HG03432 (cell line): ENCODE data around the gene KCNN3.

Source experiments
- ATAC-seq: cut with Tn5 transposase; IDR thresholded peaks from one replicate; pipeline ENCODE4 v1.9.1; 2021; ENCODE audit warnings: mild to moderate bottlenecking, moderate library complexity; ENCODE audit not compliant: unreplicated experiment

The KCNN3 gene

DNA sequence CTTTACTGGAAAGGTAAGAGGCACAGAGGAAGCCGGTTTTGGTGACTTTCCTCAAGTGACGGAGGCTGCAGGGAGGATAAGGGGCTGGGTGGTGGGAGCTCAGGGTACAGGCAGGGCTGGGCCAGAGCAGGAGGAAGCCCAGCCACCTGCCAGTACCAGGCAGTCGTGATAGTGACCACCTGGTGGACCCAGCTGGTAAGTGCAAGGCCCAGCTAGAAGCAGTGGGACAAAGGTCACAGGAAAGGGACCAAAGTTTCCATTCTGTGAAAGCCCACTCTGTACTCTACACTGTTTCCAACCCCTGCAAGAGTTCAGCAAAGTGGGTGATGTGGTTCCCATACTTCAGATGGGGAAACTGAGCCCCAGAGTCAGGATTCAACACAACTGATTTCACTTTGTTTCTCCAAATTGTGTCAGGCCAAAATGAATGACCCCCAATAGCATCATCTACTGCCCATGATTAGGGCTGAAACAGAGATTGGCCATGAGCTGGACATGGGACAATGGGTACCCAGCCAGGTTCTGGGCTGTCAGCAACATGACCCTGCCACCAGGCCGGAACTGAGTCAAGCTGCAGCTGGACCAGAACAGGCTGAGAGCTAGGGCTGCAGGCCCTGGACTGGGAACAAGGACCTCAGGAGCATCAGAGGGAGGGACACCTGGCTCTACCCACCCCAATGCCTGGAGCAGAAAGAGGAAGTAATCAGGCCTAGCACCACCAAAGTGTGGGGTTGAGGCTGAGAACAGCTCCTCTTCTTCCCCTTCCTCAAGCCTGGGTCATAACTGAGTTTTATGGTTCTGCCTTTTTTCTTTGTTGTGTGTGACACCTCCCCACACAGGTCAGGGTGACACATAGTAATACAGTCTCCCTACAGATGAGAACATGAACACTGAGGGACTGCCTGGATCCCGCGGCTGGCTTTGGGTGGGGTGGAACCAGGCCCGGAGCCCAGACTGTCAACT, 50.2 kb downstream of the KCNN3 start:
- no peak for ATAC-seq

DNA sequence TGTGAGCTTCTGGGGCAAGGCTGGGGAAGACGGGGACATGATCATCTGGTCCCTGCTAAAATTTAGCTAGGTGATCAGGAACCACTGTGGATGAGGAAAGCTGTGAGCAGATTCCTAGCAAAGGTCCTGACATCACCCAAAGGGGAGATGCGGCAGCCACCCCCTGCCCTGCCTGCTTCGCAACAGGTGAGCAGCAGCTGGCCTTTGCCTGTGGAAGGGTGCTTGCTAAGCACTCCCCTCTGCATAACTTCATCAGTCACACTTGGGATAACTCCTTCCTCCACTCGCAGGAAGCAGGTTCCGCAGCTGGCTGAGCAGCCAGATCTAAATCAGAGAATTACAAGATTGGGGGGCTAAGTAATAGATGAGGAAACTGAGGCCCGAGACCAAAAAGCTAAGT, 51.2 kb downstream of the KCNN3 start:
- no peak for ATAC-seq

DNA sequence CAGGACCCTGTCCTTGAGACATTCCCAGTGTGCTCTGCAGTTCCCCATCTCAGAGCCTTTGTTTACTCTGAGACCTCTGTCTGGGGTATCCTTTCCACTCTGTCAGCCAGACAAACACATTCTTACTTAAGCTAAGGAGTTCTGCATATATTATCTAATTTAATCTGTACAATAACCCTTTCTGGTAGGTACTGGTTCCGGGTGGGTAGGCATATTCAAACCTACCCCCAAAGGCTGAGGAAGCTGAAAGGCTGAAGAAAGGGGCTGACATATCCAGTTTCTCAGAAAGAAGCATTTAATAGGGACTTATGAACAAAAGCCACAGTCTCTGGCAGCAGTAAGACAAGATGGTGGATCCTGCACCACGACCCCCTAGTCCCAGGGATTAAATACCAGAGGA, 53.1 kb downstream of the KCNN3 start:
- no peak for ATAC-seq

DNA sequence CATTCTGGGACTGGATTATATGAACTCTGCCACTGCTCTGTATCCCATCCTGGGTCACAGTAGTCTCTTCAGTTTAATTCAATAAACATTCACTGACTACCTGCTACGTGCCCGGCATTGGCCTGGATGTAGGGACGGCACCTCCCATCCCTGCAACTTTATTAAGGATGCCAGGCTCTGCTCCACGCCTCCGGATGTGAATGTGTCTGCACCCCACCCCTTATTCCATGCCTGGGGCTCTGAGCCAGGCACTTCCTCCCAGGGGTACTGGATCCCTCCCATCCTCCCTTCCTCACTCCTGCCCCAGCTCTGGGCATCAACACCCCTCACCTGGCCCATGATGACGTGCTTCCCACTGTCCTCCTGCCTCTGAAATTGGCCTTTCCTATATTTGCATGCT, 53.7 kb downstream of the KCNN3 start:
- ATAC-seq: no peak

DNA sequence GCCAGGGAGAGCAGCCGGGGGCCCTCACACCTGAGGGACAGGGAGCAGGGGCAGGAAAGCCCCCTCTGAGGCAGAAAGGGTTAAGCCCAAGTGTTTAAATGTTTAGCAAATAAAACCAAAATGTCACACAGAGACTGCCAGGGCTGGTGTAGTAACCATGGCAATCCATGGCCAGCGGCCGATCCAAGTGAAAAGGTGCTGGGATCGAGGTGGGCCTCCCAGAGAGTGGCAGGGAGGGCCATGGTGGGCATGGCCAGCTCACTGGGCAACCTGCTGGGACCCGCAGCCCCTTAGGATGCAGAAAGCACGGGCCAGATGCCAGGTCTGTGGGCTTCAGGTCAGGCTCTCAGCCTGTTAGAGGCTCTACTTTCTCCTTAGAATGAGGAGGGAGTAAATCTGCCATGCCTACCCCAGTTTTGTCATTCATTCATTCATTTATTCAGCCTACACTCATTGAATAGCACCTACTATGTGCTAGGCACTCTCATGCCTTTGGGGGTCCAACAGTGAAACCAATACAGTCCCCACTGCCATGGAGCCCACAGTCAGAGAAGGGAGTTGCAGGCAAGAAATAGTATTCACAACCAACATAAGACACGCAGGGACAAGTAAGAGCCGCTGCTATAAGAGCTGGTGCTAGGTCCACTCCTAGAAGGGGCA, 56.1 kb downstream of the KCNN3 start:
- no peak for ATAC-seq

DNA sequence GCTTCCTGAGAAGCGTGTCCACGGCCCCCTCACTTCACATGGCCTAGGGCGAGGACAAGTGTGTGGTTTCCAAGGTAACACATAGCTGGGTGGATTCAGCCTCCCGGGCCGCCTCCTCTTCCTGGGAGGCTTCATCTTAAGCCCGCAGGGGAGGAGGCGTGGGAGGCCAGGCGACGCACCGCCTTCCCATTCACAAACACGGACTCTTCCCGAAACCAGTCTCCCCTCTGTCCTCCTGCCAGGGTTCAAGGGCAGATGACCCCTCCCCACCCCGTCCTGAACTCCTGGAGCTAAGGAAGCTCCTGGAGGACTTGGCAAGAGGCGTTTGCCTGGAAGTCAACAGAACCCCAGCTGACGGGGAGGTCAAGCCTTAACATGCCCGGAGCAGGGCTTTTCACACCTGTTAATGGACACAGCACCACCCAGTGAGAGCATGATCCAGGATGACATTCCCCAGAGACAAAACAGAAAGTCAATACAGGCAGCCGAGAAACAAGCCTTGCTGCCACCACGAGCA, 56.7 kb downstream of the KCNN3 start:
- no peak for ATAC-seq

DNA sequence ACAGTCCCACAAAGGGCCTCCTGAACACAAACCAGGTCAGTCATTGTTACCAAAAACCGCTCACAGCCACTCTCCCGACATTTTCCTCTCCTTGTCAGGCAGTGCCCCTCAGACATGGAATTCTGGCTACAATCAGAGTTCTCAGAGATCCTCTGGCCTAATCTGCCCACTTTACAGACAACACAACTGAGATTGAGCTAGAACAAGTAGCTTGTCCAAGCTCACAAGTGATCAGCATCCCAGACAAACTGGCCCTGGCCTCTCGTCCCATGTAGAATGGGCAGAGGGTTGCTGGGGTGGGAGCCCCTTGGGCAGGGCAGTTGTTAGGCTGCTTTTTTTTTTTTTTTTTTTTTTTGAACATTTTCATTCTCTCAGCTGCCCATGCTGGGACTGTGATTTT, 57.2 kb downstream of the KCNN3 start:
- ATAC-seq: no peak

DNA sequence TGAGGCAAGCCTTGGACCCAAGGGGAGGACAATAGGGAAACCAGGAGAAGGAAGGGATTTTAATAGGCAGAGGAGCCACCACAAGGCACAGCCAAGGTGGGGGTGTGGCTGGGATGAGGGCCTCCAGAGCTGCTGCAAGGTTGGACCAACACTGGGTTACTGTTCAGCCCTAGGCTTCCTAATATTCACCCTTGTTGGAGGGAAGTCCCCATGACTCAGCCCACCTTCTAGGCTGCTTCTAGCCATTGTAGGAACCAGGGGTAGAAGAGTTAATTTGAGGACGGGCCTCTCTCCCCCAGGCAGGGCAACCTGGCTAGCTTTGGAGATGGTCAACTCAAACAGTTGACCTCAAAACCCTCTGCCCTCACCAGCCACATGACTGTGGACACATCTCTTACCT, 59.5 kb downstream of the KCNN3 start:
- ATAC-seq: no peak

DNA sequence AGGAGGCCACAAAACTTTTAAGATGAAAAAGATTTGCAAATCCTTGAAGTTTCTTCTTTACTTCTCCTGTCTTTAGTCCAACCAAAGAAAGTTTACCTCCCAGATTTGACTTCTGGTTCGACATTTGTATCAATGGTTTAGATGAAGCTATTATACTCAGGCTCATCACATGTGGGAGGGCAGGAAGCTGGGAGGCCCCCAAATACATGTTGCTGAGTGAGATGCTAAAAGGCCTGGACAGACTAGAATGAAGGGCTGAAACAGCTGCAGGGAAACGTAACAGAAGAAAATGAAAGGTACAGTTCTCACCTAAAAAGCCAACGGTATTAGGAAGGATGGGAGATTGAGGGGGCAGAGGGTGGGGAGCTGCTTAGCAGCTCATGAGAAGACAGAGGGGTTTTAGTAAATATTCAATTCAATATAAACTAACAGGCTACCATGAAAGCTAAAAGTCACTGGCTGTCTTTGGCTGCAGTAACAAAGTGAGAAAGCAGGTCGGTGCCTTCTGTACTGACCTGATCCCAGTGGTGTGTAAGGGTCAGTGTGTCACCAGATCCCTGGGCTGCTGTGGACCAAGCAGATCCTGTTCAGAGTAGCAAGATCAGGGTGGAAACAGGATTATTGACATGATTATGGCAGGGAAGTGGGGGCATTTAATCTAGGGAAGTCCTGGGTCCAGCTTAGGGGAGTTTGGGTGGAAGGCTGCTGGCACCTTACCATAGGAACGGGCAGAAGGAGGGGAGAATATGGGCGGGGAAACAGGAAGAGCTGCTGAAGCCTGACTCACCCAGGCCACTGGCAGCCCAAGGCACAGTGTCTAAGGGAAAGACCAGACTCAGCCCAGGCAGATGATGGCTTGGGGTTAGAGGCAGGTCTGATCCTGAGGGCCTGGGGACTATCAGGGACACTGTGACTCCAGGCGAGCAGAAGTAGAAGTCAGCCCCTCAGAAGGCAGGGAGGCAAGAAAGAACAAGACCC, 60.4 kb downstream of the KCNN3 start:
- no peak for ATAC-seq

DNA sequence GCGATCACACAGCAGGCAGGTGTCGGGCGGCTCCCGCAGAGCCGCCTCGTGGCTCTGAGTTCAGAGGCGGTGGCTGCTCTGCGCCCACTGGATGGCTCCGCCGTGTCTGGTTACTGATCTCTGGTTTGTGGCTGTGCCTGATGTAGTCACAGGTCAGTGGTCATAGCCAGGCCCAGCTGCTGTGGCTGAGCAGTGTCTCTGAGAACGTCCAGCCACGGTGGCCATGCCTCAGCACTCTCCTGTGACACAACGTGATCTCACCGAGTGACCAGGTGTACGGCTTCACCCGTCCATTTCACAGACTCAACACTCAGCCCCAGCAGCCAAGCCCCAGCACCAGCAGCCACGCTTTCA, 61.2 kb downstream of the KCNN3 start:
- no peak for ATAC-seq

DNA sequence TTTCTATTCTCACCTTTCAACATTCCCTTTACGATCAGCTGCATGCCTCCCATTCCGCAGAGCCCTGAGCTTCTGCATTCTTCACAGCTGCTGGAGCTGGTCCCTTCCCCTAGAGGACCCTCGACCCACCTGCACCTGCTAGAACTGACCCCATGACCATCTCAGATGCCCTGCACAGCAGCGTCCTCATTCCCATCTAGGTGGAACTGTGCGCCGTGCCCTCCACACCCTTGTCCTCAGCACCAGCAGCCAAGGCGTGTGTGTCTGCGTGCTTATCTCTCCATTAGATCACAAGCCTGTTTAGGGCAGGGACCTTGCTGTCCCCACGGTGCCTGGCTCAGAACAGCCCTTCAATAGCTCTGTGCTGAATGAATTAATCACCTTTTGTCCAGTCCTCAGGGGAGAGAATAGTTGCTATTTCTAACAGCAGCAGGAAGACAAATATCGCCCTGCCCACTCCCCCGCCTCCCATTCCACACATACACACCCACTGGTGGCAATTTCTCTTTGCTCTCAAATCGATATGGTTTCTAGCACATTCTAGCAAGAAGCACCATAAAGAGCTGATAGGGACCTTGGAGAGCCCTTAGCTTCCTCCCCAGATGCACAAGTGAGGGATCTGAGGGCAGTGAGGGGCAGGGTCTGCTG, 61.7 kb downstream of the KCNN3 start:
- no peak for ATAC-seq

DNA sequence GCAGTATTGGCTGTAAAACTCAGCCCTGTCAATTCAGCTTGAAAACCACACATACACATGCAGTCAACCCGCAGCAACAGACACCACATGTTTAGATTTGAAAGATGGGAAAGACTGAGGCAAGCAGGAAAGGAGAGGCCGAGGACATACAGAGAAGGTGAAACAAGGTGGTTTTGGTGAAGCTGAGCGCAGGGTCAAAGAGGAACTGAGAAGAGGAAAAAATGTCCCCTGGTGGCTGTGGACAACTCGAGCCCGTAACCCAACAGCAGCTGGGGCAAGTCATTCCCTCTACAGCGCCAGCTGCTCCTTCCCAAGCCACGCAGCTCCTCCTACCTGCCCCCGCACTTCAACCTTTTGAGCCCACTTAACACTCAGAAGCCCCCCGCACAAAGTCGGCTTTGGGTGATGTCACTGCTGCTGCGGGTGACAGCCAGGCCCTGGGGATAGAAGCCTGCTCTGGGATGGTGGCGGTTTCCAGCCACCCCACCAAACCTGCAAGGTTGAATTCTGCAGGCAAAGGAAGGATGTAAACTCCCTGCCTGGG, 63.0 kb downstream of the KCNN3 start:
- peak; percentile 69 for ATAC-seq

DNA sequence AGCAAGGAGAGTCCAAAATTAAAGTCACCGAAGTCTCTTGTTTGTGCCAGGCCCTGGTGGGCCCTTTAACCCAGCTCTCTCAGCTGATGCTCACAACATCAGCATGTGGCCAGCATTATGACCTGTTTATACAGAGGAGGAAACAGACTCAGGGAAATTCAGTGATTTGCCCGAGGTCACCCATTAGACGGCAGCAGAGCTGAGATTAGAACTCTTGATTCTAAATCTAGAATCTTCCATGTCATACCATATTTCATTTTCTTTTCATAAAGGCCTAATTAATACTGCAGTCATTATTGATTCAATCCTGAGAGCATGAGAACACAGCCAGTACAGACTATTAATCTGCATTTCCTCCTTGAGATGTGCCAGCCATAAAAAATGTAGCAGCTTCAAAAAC, 63.7 kb downstream of the KCNN3 start:
- ATAC-seq: no peak

DNA sequence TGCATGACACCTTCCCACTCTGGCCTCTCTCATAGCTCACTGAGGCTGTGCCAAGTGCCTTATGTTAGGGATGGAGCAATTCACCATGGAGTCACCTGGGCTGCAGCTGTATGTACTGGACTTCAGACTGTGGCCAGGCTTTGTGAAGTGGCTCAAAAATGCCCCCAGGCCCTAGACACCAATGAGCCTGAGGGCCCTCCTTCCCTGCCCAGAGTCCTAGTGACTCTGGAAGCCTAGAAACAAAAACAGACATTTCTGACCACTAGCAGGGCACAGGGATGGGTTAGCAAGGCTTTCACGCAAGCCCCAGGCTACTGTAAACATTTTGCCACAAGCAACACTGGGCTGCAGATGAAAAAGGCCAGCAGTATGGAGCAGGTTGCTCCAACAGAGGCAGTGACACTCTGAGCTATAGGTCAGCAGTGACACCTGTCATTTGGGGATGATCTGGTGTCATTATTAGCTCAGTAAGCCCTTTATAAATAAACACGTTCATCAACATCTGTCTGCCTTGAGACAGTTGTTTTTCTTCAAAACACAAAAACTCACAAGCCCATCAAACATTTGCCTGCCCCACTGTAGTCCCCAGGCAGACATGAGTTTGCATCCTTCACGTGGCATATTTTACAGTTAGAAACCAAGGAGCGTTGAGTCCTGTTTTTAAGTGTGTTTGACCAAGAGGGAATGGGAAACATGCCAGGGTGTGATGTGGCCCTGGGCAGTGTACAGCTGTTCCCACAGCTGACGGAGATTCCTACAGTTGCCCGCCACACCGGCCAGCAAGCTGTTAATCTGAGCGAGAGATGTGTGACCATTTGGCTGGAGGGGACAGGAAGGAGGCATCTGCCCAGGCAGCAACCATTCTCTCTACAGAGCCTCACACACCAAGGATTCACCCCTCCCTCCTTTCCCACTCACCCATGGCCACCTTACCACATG, 66.8 kb downstream of the KCNN3 start:
- no peak for ATAC-seq

DNA sequence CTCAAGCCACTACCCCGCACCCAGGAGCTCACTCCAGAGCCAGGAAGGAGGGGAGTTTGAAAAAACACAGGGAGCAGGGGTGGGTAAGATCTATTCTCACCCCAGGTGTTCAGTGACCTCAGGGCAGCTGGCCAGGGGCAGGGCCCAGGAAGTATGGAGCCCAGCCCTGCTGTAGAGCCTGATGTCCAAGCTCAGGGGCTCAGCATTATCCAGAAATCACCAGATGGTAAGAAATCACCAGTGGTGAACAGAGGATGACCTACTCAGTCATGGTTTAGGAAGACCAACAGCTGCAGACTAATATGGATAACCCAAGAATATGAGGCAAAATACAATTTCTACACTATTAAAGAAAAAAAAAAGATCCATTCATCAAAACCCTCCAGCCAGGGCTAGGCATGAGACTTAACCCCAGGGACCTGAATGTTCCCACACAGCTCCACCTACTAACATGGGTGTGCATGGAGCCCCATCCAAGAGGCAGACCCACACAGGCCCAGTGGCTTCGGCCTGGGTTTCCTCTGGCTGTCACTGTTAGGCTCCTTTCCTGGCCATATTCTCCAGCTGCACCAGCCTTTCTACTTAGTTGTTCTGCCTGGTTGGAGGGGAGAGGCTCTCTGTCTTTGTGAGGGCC, 67.6 kb downstream of the KCNN3 start:
- ATAC-seq: no peak

DNA sequence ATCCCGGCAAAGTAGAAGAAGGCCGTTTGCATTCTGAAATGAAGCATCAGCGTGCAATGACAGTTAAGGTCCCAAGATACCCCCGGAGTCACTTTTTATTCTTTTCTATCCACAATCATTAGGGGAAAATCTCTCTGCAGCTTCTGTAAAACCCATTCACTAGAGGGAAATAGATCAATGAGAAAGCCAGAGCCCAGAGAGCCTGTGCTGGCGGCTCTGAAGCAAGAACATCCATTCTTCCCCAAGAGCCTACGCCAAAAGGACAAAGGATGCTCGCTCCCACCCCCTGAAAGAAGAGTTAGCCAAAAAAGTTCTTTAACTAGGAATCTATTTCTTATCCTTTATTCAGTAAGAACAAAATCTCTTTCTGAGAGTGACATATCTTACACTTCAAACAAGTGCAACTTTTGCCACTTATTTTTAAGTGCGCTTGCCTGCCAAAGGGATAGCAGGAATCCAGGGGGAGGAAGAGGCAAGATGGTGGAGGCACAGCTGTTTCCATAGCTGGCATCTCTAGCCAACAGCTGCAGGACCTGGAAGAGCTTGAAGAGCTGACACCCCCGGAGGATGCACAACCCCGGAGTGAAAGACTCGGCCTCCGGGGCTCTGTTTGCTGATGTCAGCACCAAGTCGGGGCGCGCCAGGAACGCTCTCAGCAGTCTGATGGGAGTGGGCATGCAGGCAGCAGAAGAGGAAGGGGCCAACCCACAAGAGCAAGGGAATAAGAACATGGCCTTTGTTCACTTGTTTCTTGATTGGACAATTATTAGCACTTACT, 68.7 kb downstream of the KCNN3 start:
- no peak for ATAC-seq

DNA sequence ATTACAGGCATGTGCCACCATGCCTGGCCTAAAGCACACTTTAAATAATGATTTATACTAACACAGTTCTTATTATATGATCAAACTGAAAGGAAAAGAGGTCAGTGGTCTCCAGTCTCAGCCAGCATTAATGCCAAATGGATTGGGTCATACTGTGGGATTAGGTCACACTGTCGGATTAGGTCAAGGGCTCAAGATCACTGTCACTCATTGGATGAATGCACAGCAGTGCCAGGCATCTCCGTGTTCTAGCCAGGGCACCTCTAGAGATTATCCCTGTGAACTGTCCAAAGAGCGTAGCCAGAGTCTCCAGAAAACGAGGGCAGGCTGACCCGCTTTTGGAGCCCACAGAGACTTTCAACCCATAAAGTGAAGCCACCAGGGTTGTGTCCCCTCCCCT, 70.9 kb downstream of the KCNN3 start:
- no peak for ATAC-seq

DNA sequence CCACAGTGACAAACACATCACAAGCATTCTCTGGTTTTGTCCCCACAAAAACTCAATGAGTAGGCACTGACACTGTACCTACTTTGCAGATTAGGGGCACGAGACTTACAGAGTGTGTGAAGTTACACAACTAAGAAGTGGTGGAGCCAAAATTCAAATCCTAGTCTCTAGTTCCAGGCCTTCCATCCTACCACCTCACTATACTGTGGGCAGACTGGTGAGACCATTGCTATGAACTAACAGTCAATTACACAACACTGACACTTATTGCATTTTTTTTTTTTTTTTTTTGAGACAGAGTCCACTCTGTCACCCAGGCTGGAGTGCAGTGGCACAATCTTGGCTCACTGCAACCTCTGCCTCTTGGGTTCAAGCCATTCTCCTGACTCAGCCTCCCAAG, 71.4 kb downstream of the KCNN3 start:
- no peak for ATAC-seq
